H1 (cell line): ENCODE data around the gene DIPK1A. TPM values are rescaled to one million over a fixed set of nuclear protein-coding genes. Genes with fewer than 3 reads are reported as not detected.

Experiments used
- CTCF ChIA-PET: fragments of 300-600 bp; sonication (Branson Sonifier 250); formaldehyde crosslinking; loops from one replicate; lab custom pipeline; 2021; ENCODE audit not compliant: partially characterized antibody; lab: Charles Lee
- POLR2A ChIA-PET: fragments of 300-600 bp; sonication (Branson Sonifier 250); formaldehyde crosslinking; loops from one replicate; lab custom pipeline; 2021; ENCODE audit warnings: inconsistent platforms; ENCODE audit not compliant: partially characterized antibody; lab: Charles Lee
- DNase-seq, 2 experiments: peaks; one replicate each; pipeline versions ENCODE4 v3.0.0 to v3.0.0-alpha.2; 2010 to 2022; ENCODE audit warnings: low spot score in 2 of 2, low read depth in 1 of 2, mixed read lengths in 1 of 2
- FAIRE-seq: peaks from 2 replicates; lab custom pipeline; 2011; peaks lifted over from hg19 to GRCh38; lab: Jason Lieb, UNC
- H2AFZ ChIP-seq: 2 replicates; pipeline ENCODE4 v1.8.1; 2012; ENCODE audit warnings: low read length, inconsistent platforms
- H2AK5ac ChIP-seq: 2 replicates; pipeline ENCODE4 v1.6.1; 2013; ENCODE audit warnings: low read depth, low read length
- H2BK120ac ChIP-seq: replicated peaks from 2 replicates; pipeline ENCODE3; 2013; ENCODE audit warnings: low read depth, low read length, inconsistent platforms
- H2BK12ac ChIP-seq: 2 replicates; pipeline ENCODE4 v1.6.1; 2013; ENCODE audit warnings: low read depth, low read length
- H2BK15ac ChIP-seq: 2 replicates; pipeline ENCODE4 v1.6.1; 2013; ENCODE audit warnings: low read length
- H2BK20ac ChIP-seq: 2 replicates; pipeline ENCODE4 v1.6.1; 2013; ENCODE audit warnings: low read length
- H2BK5ac ChIP-seq: 2 replicates; pipeline ENCODE4 v1.6.1; 2013; ENCODE audit warnings: low read depth, low read length
- H3K14ac ChIP-seq: 2 replicates; pipeline ENCODE4 v1.6.1; 2013; ENCODE audit warnings: inconsistent platforms; ENCODE audit not compliant: insufficient read length
- H3K18ac ChIP-seq: 2 replicates; pipeline ENCODE4 v1.6.1; 2013; ENCODE audit warnings: low read length; ENCODE audit errors: extremely low read depth
- H3K23ac ChIP-seq: 2 replicates; pipeline ENCODE4 v1.6.1; 2013; ENCODE audit warnings: inconsistent platforms; ENCODE audit not compliant: insufficient read length
- H3K23me2 ChIP-seq: 2 replicates; pipeline ENCODE4 v1.6.1; 2013; ENCODE audit warnings: low read depth, low read length
- H3K27ac ChIP-seq: 2 replicates; pipeline ENCODE4 v1.6.1; 2011; ENCODE audit warnings: low read depth, low read length, inconsistent platforms
- H3K27me3 ChIP-seq, 4 experiments: replicated peaks in 1 of 4; 1 replicate in 1 of 4; 2 replicates in 3 of 4; pipeline versions ENCODE4 v1.6.1 to v1.8.1; 2011 to 2013; ENCODE audit warnings: low read length in 3 of 4, mild to moderate bottlenecking in 3 of 4, inconsistent platforms in 2 of 4, mixed read lengths in 2 of 4, moderate library complexity in 1 of 4; ENCODE audit not compliant: control insufficient read depth in 3 of 4, insufficient read depth in 3 of 4; ENCODE audit errors: extremely low read depth in 1 of 4
- H3K36me3 ChIP-seq, 4 experiments: 2 replicates each; pipeline versions ENCODE4 v1.6.1 to v1.8.1; 2011 to 2013; ENCODE audit warnings: mild to moderate bottlenecking in 4 of 4, low read length in 3 of 4, moderate library complexity in 2 of 4, control low read depth in 1 of 4, inconsistent platforms in 1 of 4; ENCODE audit not compliant: insufficient read depth in 4 of 4, control insufficient read depth in 2 of 4
- H3K4ac ChIP-seq: replicated peaks from 2 replicates; pipeline ENCODE3; 2013; ENCODE audit warnings: low read length, low read depth, mixed read lengths, inconsistent platforms; ENCODE audit not compliant: insufficient read length
- H3K4me1 ChIP-seq, 4 experiments: replicated peaks in 1 of 4; 1 replicate in 1 of 4; 2 replicates in 3 of 4; pipeline versions ENCODE4 v1.6.1 to v1.8.1; 2011 to 2013; ENCODE audit warnings: low read length in 3 of 4, inconsistent platforms in 2 of 4, mixed read lengths in 1 of 4; ENCODE audit not compliant: insufficient read depth in 4 of 4, control insufficient read depth in 3 of 4
- H3K4me2 ChIP-seq, 2 experiments: 2 replicates each; pipeline versions ENCODE4 v1.6.1 to v1.8.1; 2011 to 2013; ENCODE audit warnings: low read depth in 2 of 2, low read length in 2 of 2, control low read depth in 1 of 2, inconsistent platforms in 1 of 2, mild to moderate bottlenecking in 1 of 2; ENCODE audit not compliant: insufficient read depth in 1 of 2
- H3K4me3 ChIP-seq, 4 experiments: fragments of 200-600, 300-600 bp in 1 of 4; sonication (generic), shearing (Covaris generic), sonication (Bioruptor Twin) in 1 of 4; 2 replicates each; pipeline versions ENCODE4 v1.5.1 to v1.8.1; 2011 to 2016; ENCODE audit warnings: low read length in 4 of 4, low read depth in 3 of 4, control low read depth in 2 of 4, inconsistent platforms in 2 of 4, mild to moderate bottlenecking in 2 of 4, mixed read lengths in 1 of 4, moderate library complexity in 1 of 4; ENCODE audit not compliant: insufficient read depth in 2 of 4; ENCODE audit errors: extremely low read depth in 1 of 4
- H3K56ac ChIP-seq: replicated peaks from 2 replicates; pipeline ENCODE3; 2013; ENCODE audit warnings: low read depth, mild to moderate bottlenecking, mixed read lengths, low read length, inconsistent platforms; ENCODE audit not compliant: insufficient read length
- H3K79me1 ChIP-seq: 2 replicates; pipeline ENCODE4 v1.6.1; 2013; ENCODE audit warnings: low read depth, low read length, control low read depth
- H3K79me2 ChIP-seq, 2 experiments: 2 replicates each; pipeline versions ENCODE4 v1.6.1 to v1.8.1; 2012 to 2013; ENCODE audit warnings: low read length in 2 of 2, mild to moderate bottlenecking in 2 of 2, inconsistent platforms in 1 of 2; ENCODE audit not compliant: insufficient read depth in 2 of 2, control insufficient read depth in 1 of 2
- H3K9ac ChIP-seq, 4 experiments: replicated peaks in 1 of 4; 1 replicate in 1 of 4; 2 replicates in 3 of 4; pipeline versions ENCODE4 v1.6.1 to v1.8.1; 2011 to 2013; ENCODE audit warnings: low read depth in 3 of 4, low read length in 3 of 4, control low read depth in 2 of 4, mild to moderate bottlenecking in 2 of 4, moderate library complexity in 2 of 4, inconsistent platforms in 1 of 4; ENCODE audit errors: extremely low read depth in 1 of 4
- H3K9me3 ChIP-seq, 2 experiments: 2 replicates each; pipeline versions ENCODE4 v1.6.1 to v1.8.1; 2012 to 2013; ENCODE audit warnings: mild to moderate bottlenecking in 2 of 2, moderate library complexity in 2 of 2, control low read depth in 1 of 2, inconsistent platforms in 1 of 2, low read depth in 1 of 2, low read length in 1 of 2, mixed read lengths in 1 of 2; ENCODE audit not compliant: insufficient read depth in 2 of 2
- H4K20me1 ChIP-seq, 2 experiments: replicated peaks in 1 of 2; 2 replicates each; pipeline versions ENCODE3 to v1.8.1; 2011 to 2013; ENCODE audit warnings: inconsistent platforms in 2 of 2, low read length in 2 of 2, mild to moderate bottlenecking in 1 of 2; ENCODE audit not compliant: insufficient read depth in 2 of 2, control insufficient read depth in 1 of 2
- H4K5ac ChIP-seq: 2 replicates; pipeline ENCODE4 v1.6.1; 2013; ENCODE audit warnings: low read length, low read depth, mixed read lengths, inconsistent platforms; ENCODE audit not compliant: insufficient read length
- H4K8ac ChIP-seq: 2 replicates; pipeline ENCODE4 v1.8.0; 2013; ENCODE audit warnings: mild to moderate bottlenecking, moderate library complexity, low read length, inconsistent platforms; ENCODE audit not compliant: insufficient read depth; ENCODE audit errors: extremely low read depth
- H4K91ac ChIP-seq: replicated peaks from 2 replicates; pipeline ENCODE3; 2013; ENCODE audit warnings: low read length, mixed read lengths, inconsistent platforms; ENCODE audit not compliant: insufficient read length
- CBX8 ChIP-seq: fragments of 300-800, 300-1000 bp; sonication (generic); IDR thresholded peaks from 2 replicates; pipeline ENCODE4 v1.7.1; 2016; ENCODE audit warnings: low read depth, low read length, borderline replicate concordance
- CHD1 ChIP-seq: IDR thresholded peaks from 2 replicates; pipeline ENCODE4 v1.6.1; 2012; ENCODE audit warnings: low read depth, low read length, improper control_type of control experiment
- CREB1 ChIP-seq: IDR thresholded peaks from 2 replicates; pipeline ENCODE4 v1.6.1; 2012; ENCODE audit warnings: inconsistent platforms
- EP300 ChIP-seq, 2 experiments: IDR thresholded peaks; 1 replicate in 1 of 2; 2 replicates in 1 of 2; pipeline ENCODE4 v1.6.1; 2011 to 2012; ENCODE audit warnings: low read depth in 2 of 2, low read length in 2 of 2, mild to moderate bottlenecking in 2 of 2, borderline replicate concordance in 1 of 2, inconsistent platforms in 1 of 2, moderate library complexity in 1 of 2
- EZH2 ChIP-seq: fragments of 200-600 bp; sonication (generic); IDR thresholded peaks from 2 replicates; pipeline ENCODE4 v1.7.1; 2012; ENCODE audit warnings: low read depth, mild to moderate bottlenecking, moderate library complexity, low read length, inconsistent platforms; ENCODE audit not compliant: severe bottlenecking
- GTF2F1 ChIP-seq: IDR thresholded peaks from 2 replicates; pipeline ENCODE4 v1.6.1; 2012; ENCODE audit warnings: low read depth, low read length, improper control_type of control experiment, borderline replicate concordance
- HDAC6 ChIP-seq: IDR thresholded peaks from one replicate; pipeline ENCODE4 v1.7.1; 2012; ENCODE audit warnings: low read depth, mild to moderate bottlenecking, inconsistent platforms, low read length, moderate library complexity
- RBBP5 ChIP-seq: IDR thresholded peaks from 2 replicates; pipeline ENCODE4 v1.7.1; 2012; ENCODE audit warnings: low read depth, mild to moderate bottlenecking, inconsistent platforms, low read length, moderate library complexity, borderline replicate concordance
- RXRA ChIP-seq: IDR thresholded peaks from 2 replicates; pipeline ENCODE4 v1.6.1; 2011; ENCODE audit warnings: low read depth, mild to moderate bottlenecking, low read length, moderate library complexity; ENCODE audit not compliant: insufficient read depth
- WGBS, 2 experiments: shearing (Covaris generic) in 1 of 2; methylation state at CpG; one replicate each; pipeline versions ENCODE4 v1.1.6 to v1.1.7; 2013 to 2015; ENCODE audit warnings: low lambda C conversion rate in 2 of 2, mixed read lengths in 2 of 2, inconsistent platforms in 1 of 2, low coverage in 1 of 2, missing lambda C conversion rate in 1 of 2; ENCODE audit not compliant: insufficient replicate concordance in 2 of 2, insufficient coverage in 1 of 2, insufficient read length in 1 of 2; ENCODE audit errors: extremely low coverage in 1 of 2, missing lambda C conversion rate in 1 of 2; 5-methylcytosine and 5-hydroxymethylcytosine counted together
- polyA plus RNA-seq, 7 experiments: library from polyadenylated mRNA; depleted of rRNA in 3 of 7; stranded (reverse) in 5 of 7; unstranded in 2 of 7; fragments of >200 nt in 5 of 7; fragments of 200-250 nt in 2 of 7; gene quantifications; 1 replicate in 5 of 7; 2 replicates in 1 of 7; 4 replicates in 1 of 7; pipeline versions ENCODE4 v1.2.1 to v1.2.3, GENCODE V29; 2011 to 2013; ENCODE audit warnings: missing spikeins in 2 of 7, mixed read lengths in 2 of 7
- total RNA-seq: library from RNA; stranded (reverse); fragmentation: NEBNext Ultra II Directional; extraction: Animal tissue kit (Norgen Biotek cat#: 25700); gene quantifications from 2 replicates; pipeline ENCODE4 v1.2.1, GENCODE V29; 2021
- TF ChIP-seq, protein P1 (sequence below): IDR thresholded peaks from 2 replicates; pipeline ENCODE4 v1.6.1; 2011; ENCODE audit warnings: low read length, improper control_type of control experiment

DIPK1A gene
- total and polyA plus RNA-seq, 2 of the 8 experiments (the other 6 are each of a cell fraction or from before 2014, with no cell fraction given) = 2.5 to 5.0 TPM

DNA sequence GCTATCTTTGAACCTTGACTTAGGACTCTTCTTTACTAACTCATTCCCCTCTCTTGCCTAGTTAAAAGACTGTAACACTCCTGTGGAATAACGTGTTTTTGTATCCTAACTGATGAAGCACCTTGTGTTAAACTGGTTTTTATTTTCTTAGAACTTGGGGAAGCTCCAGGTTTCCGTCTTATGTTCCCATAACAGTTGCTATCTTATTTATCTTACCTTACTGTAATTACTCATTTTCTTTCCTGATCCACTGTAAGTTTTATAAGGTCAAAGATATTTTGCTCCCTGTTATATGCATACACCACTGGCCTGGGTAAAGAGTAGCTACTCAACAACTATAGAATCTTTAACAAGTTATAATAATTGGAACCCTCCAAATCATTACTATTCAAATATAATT lies 86.3 kb downstream of the DIPK1A start:
- Histone ChIP-seq H3K27me3 (no peaks in the 10 kb centered on the region), H3K9me3 (0 out of 4 replicates have a peak, but pooled peaks cover 0 to 6% of the 10 kb centered on the region in 2 experiments), H3K36me3 (no peaks in the 10 kb centered on the region; a peak in 1 of 8 replicates), H3K4me2 (no peak overlapping the region), H3K4ac (no peak overlapping the region), H2AK5ac (no peak overlapping the region), H3K4me3 (no peak overlapping the region), H3K56ac (no peak overlapping the region), H3K79me2 (no peaks in the 10 kb centered on the region), H3K9ac (no peak overlapping the region), H3K18ac (no peak overlapping the region), H2BK12ac (no peak overlapping the region), H3K14ac (no peak overlapping the region), H2BK15ac (no peak overlapping the region), H4K5ac (no peak overlapping the region), H4K8ac (no peak overlapping the region), H4K20me1 (no peaks in the 10 kb centered on the region), H2BK120ac (no peak overlapping the region), H3K23ac (no peak overlapping the region), H2BK20ac (no peak overlapping the region), H2BK5ac (no peak overlapping the region), H4K91ac (no peak overlapping the region), H3K4me1 (no peaks in the 10 kb centered on the region; a peak in 2 of 7 replicates), H2AFZ (no peak overlapping the region), H3K79me1 (no peaks in the 10 kb centered on the region), H3K23me2 (no peaks in the 10 kb centered on the region), H3K27ac (no peak overlapping the region)
- FAIRE-seq (no peak), DNase-seq (no peak)
- WGBS, 2 experiments = 85% methylated on average over 2 of the region's 2 CpGs; no CpG with 5 or more reads in 1 of the 2 experiments
- ChIA-PET POLR2A (no interaction called here), CTCF (interaction anchor here (0.6 to 3.0 kb wide), 2 partner anchors 15 to 125 kb away, joined by 3 to 16 read pairs; no protein-coding TSS in a partner anchor)
- TF ChIP-seq, protein P1, sequence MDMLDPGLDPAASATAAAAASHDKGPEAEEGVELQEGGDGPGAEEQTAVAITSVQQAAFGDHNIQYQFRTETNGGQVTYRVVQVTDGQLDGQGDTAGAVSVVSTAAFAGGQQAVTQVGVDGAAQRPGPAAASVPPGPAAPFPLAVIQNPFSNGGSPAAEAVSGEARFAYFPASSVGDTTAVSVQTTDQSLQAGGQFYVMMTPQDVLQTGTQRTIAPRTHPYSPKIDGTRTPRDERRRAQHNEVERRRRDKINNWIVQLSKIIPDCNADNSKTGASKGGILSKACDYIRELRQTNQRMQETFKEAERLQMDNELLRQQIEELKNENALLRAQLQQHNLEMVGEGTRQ = no peak
- no peak for TF ChIP-seq RBBP5
- TF ChIP-seq RXRA = no peak
- no peak for TF ChIP-seq GTF2F1
- no peak for TF ChIP-seq EZH2
- no peak for TF ChIP-seq CBX8
- no peak for TF ChIP-seq HDAC6
- no peak for TF ChIP-seq CHD1
- TF ChIP-seq CREB1 = no peak
- TF ChIP-seq EP300 (IDR thresholded peaks at IDR 0.05; ENCODE audit: borderline replicate concordance in 1 of 2, low read depth in 2 of 2, low read length in 2 of 2) = no peak
